Measurements from ENCODE around the gene CCNT1. TPM values are rescaled to one million over a fixed set of nuclear protein-coding genes. Genes with fewer than 3 reads are reported as not detected.

Gene CCNT1
- total and polyA plus RNA-seq, 4 donors = 3.2 to 18.2 (median 10.4) TPM

GRCh38 chr12:48686615-48687334, 29.7 kb downstream of the CCNT1 start:
- no peak for DNase-seq (ENCODE audit: low spot score)
- Histone ChIP-seq H3K9me3 (ENCODE audit: control insufficient read depth in 4 of 4, low read length in 3 of 4) (no peaks in the 10 kb centered on the region), H3K4me1 (ENCODE audit: control insufficient read depth in 4 of 4, insufficient read depth in 4 of 4, low read length in 3 of 4) (peaks cover 0 to 3% (median 0%) of the 10 kb centered on the region in 4 donors), H3K27ac (ENCODE audit: low read depth in 1 of 2, low read length in 2 of 2) (no peak overlapping the region), H3K4me3 (ENCODE audit: low read depth in 1 of 3, low read length in 3 of 3) (no peak overlapping the region), H3K36me3 (ENCODE audit: control insufficient read depth in 4 of 4, insufficient read depth in 3 of 4, low read depth in 1 of 4, low read length in 3 of 4) (peaks cover 3 to 14% (median 6%) of the 10 kb centered on the region in 4 donors), H3K9ac (ENCODE audit: low read depth in 1 of 2, low read length in 2 of 2) (no peak overlapping the region), H3K27me3 (ENCODE audit: control insufficient read depth in 4 of 4, insufficient read depth in 4 of 4, low read length in 3 of 4) (no peaks in the 10 kb centered on the region)
- no peak for TF ChIP-seq CTCF (IDR thresholded peaks at IDR 0.05; ENCODE audit: low read depth, low read length, missing input control)
- no peak for TF ChIP-seq ZBTB33 (IDR thresholded peaks at IDR 0.05)
- TF ChIP-seq GABPA (IDR thresholded peaks at IDR 0.05 in 1 of 2, conservative IDR thresholded peaks at IDR 0.05 in 1 of 2) = no peak
- TF ChIP-seq RAD21 (IDR thresholded peaks at IDR 0.05) = no peak
- TF ChIP-seq JUND (IDR thresholded peaks at IDR 0.05) = no peak
- no peak for TF ChIP-seq FOXA2 (IDR thresholded peaks at IDR 0.05)
- TF ChIP-seq TAF1 (conservative IDR thresholded peaks at IDR 0.05) = no peak
- no peak for TF ChIP-seq SP1 (IDR thresholded peaks at IDR 0.05)
- TF ChIP-seq RXRA (IDR thresholded peaks at IDR 0.05) = no peak
- TF ChIP-seq HNF4G (IDR thresholded peaks at IDR 0.05) = no peak
- TF ChIP-seq ATF3 (IDR thresholded peaks at IDR 0.05) = no peak
- TF ChIP-seq HNF4A (conservative IDR thresholded peaks at IDR 0.05) = no peak
- no peak for TF ChIP-seq EGR1 (IDR thresholded peaks at IDR 0.05; ENCODE audit: low read depth in 2 of 2)
- TF ChIP-seq MAX (IDR thresholded peaks at IDR 0.05) = no peak
- TF ChIP-seq YY1 (IDR thresholded peaks at IDR 0.05) = no peak
- WGBS = 95% methylated on average over 6 of the region's 6 CpGs

- no peaks in the 10 kb centered on the region for H3K27me3 ChIP-seq (ENCODE audit: control insufficient read depth in 4 of 4, insufficient read depth in 4 of 4, low read length in 3 of 4)
- no peak overlapping the region for H3K9ac ChIP-seq (ENCODE audit: low read depth in 1 of 2, low read length in 2 of 2)
- no peak for DNase-seq (ENCODE audit: low spot score)
- peaks cover 0 to 7% (median 0%) of the 10 kb centered on the region in 4 donors for H3K4me1 ChIP-seq (ENCODE audit: control insufficient read depth in 4 of 4, insufficient read depth in 4 of 4, low read length in 3 of 4)
- peaks cover 3 to 12% (median 6%) of the 10 kb centered on the region in 4 donors for H3K36me3 ChIP-seq (ENCODE audit: control insufficient read depth in 4 of 4, insufficient read depth in 3 of 4, low read depth in 1 of 4, low read length in 3 of 4)
- H3K4me3 ChIP-seq (ENCODE audit: low read depth in 1 of 3, low read length in 3 of 3) = no peak overlapping the region
- 54% methylated on average over 3 of the region's 3 CpGs for WGBS
- TF ChIP-seq NR2F2 (IDR thresholded peaks at IDR 0.05) (no peak), EGR1 (IDR thresholded peaks at IDR 0.05; ENCODE audit: low read depth in 2 of 2) (no peak), JUND (IDR thresholded peaks at IDR 0.05) (no peak), RAD21 (IDR thresholded peaks at IDR 0.05) (no peak), RXRA (IDR thresholded peaks at IDR 0.05) (no peak), SP1 (IDR thresholded peaks at IDR 0.05) (no peak)
- H3K9me3 ChIP-seq (ENCODE audit: control insufficient read depth in 4 of 4, low read length in 3 of 4) = no peaks in the 10 kb centered on the region
- no peak overlapping the region for H3K27ac ChIP-seq (ENCODE audit: low read depth in 1 of 2, low read length in 2 of 2)
These were observed 30.4 kb downstream of the CCNT1 start for GRCh38 chr12:48686037-48686595.
